H1 (cell line): Measurements from ENCODE around the gene RPL31. TPM values are rescaled to one million over a fixed set of nuclear protein-coding genes. Genes with fewer than 3 reads are reported as not detected.

Experiments used
- CTCF ChIA-PET: fragments of 300-600 bp; sonication (Branson Sonifier 250); formaldehyde crosslinking; loops from one replicate; lab custom pipeline; 2021; ENCODE audit not compliant: partially characterized antibody; lab: Charles Lee
- POLR2A ChIA-PET: fragments of 300-600 bp; sonication (Branson Sonifier 250); formaldehyde crosslinking; loops from one replicate; lab custom pipeline; 2021; ENCODE audit warnings: inconsistent platforms; ENCODE audit not compliant: partially characterized antibody; lab: Charles Lee
- DNase-seq, 2 experiments: peaks; one replicate each; pipeline versions ENCODE4 v3.0.0 to v3.0.0-alpha.2; 2010 to 2022; ENCODE audit warnings: low spot score in 2 of 2, low read depth in 1 of 2, mixed read lengths in 1 of 2
- FAIRE-seq: peaks from 2 replicates; lab custom pipeline; 2011; peaks lifted over from hg19 to GRCh38; lab: Jason Lieb, UNC
- H2AFZ ChIP-seq: 2 replicates; pipeline ENCODE4 v1.8.1; 2012; ENCODE audit warnings: low read length, inconsistent platforms
- H2AK5ac ChIP-seq: 2 replicates; pipeline ENCODE4 v1.6.1; 2013; ENCODE audit warnings: low read depth, low read length
- H2BK120ac ChIP-seq: replicated peaks from 2 replicates; pipeline ENCODE3; 2013; ENCODE audit warnings: low read depth, low read length, inconsistent platforms
- H2BK12ac ChIP-seq: 2 replicates; pipeline ENCODE4 v1.6.1; 2013; ENCODE audit warnings: low read depth, low read length
- H2BK15ac ChIP-seq: 2 replicates; pipeline ENCODE4 v1.6.1; 2013; ENCODE audit warnings: low read length
- H2BK20ac ChIP-seq: 2 replicates; pipeline ENCODE4 v1.6.1; 2013; ENCODE audit warnings: low read length
- H2BK5ac ChIP-seq: 2 replicates; pipeline ENCODE4 v1.6.1; 2013; ENCODE audit warnings: low read depth, low read length
- H3K14ac ChIP-seq: 2 replicates; pipeline ENCODE4 v1.6.1; 2013; ENCODE audit warnings: inconsistent platforms; ENCODE audit not compliant: insufficient read length
- H3K18ac ChIP-seq: 2 replicates; pipeline ENCODE4 v1.6.1; 2013; ENCODE audit warnings: low read length; ENCODE audit errors: extremely low read depth
- H3K23ac ChIP-seq: 2 replicates; pipeline ENCODE4 v1.6.1; 2013; ENCODE audit warnings: inconsistent platforms; ENCODE audit not compliant: insufficient read length
- H3K23me2 ChIP-seq: 2 replicates; pipeline ENCODE4 v1.6.1; 2013; ENCODE audit warnings: low read depth, low read length
- H3K27ac ChIP-seq: 2 replicates; pipeline ENCODE4 v1.6.1; 2011; ENCODE audit warnings: low read depth, low read length, inconsistent platforms
- H3K27me3 ChIP-seq, 4 experiments: replicated peaks in 1 of 4; 1 replicate in 1 of 4; 2 replicates in 3 of 4; pipeline versions ENCODE4 v1.6.1 to v1.8.1; 2011 to 2013; ENCODE audit warnings: low read length in 3 of 4, mild to moderate bottlenecking in 3 of 4, inconsistent platforms in 2 of 4, mixed read lengths in 2 of 4, moderate library complexity in 1 of 4; ENCODE audit not compliant: control insufficient read depth in 3 of 4, insufficient read depth in 3 of 4; ENCODE audit errors: extremely low read depth in 1 of 4
- H3K36me3 ChIP-seq, 4 experiments: 2 replicates each; pipeline versions ENCODE4 v1.6.1 to v1.8.1; 2011 to 2013; ENCODE audit warnings: mild to moderate bottlenecking in 4 of 4, low read length in 3 of 4, moderate library complexity in 2 of 4, control low read depth in 1 of 4, inconsistent platforms in 1 of 4; ENCODE audit not compliant: insufficient read depth in 4 of 4, control insufficient read depth in 2 of 4
- H3K4ac ChIP-seq: replicated peaks from 2 replicates; pipeline ENCODE3; 2013; ENCODE audit warnings: low read length, low read depth, mixed read lengths, inconsistent platforms; ENCODE audit not compliant: insufficient read length
- H3K4me1 ChIP-seq, 4 experiments: replicated peaks in 1 of 4; 1 replicate in 1 of 4; 2 replicates in 3 of 4; pipeline versions ENCODE4 v1.6.1 to v1.8.1; 2011 to 2013; ENCODE audit warnings: low read length in 3 of 4, inconsistent platforms in 2 of 4, mixed read lengths in 1 of 4; ENCODE audit not compliant: insufficient read depth in 4 of 4, control insufficient read depth in 3 of 4
- H3K4me2 ChIP-seq, 2 experiments: 2 replicates each; pipeline versions ENCODE4 v1.6.1 to v1.8.1; 2011 to 2013; ENCODE audit warnings: low read depth in 2 of 2, low read length in 2 of 2, control low read depth in 1 of 2, inconsistent platforms in 1 of 2, mild to moderate bottlenecking in 1 of 2; ENCODE audit not compliant: insufficient read depth in 1 of 2
- H3K4me3 ChIP-seq, 4 experiments: fragments of 200-600, 300-600 bp in 1 of 4; sonication (generic), shearing (Covaris generic), sonication (Bioruptor Twin) in 1 of 4; 2 replicates each; pipeline versions ENCODE4 v1.5.1 to v1.8.1; 2011 to 2016; ENCODE audit warnings: low read length in 4 of 4, low read depth in 3 of 4, control low read depth in 2 of 4, inconsistent platforms in 2 of 4, mild to moderate bottlenecking in 2 of 4, mixed read lengths in 1 of 4, moderate library complexity in 1 of 4; ENCODE audit not compliant: insufficient read depth in 2 of 4; ENCODE audit errors: extremely low read depth in 1 of 4
- H3K56ac ChIP-seq: replicated peaks from 2 replicates; pipeline ENCODE3; 2013; ENCODE audit warnings: low read depth, mild to moderate bottlenecking, mixed read lengths, low read length, inconsistent platforms; ENCODE audit not compliant: insufficient read length
- H3K79me1 ChIP-seq: 2 replicates; pipeline ENCODE4 v1.6.1; 2013; ENCODE audit warnings: low read depth, low read length, control low read depth
- H3K79me2 ChIP-seq, 2 experiments: 2 replicates each; pipeline versions ENCODE4 v1.6.1 to v1.8.1; 2012 to 2013; ENCODE audit warnings: low read length in 2 of 2, mild to moderate bottlenecking in 2 of 2, inconsistent platforms in 1 of 2; ENCODE audit not compliant: insufficient read depth in 2 of 2, control insufficient read depth in 1 of 2
- H3K9ac ChIP-seq, 4 experiments: replicated peaks in 1 of 4; 1 replicate in 1 of 4; 2 replicates in 3 of 4; pipeline versions ENCODE4 v1.6.1 to v1.8.1; 2011 to 2013; ENCODE audit warnings: low read depth in 3 of 4, low read length in 3 of 4, control low read depth in 2 of 4, mild to moderate bottlenecking in 2 of 4, moderate library complexity in 2 of 4, inconsistent platforms in 1 of 4; ENCODE audit errors: extremely low read depth in 1 of 4
- H3K9me3 ChIP-seq, 2 experiments: 2 replicates each; pipeline versions ENCODE4 v1.6.1 to v1.8.1; 2012 to 2013; ENCODE audit warnings: mild to moderate bottlenecking in 2 of 2, moderate library complexity in 2 of 2, control low read depth in 1 of 2, inconsistent platforms in 1 of 2, low read depth in 1 of 2, low read length in 1 of 2, mixed read lengths in 1 of 2; ENCODE audit not compliant: insufficient read depth in 2 of 2
- H4K20me1 ChIP-seq, 2 experiments: replicated peaks in 1 of 2; 2 replicates each; pipeline versions ENCODE3 to v1.8.1; 2011 to 2013; ENCODE audit warnings: inconsistent platforms in 2 of 2, low read length in 2 of 2, mild to moderate bottlenecking in 1 of 2; ENCODE audit not compliant: insufficient read depth in 2 of 2, control insufficient read depth in 1 of 2
- H4K5ac ChIP-seq: 2 replicates; pipeline ENCODE4 v1.6.1; 2013; ENCODE audit warnings: low read length, low read depth, mixed read lengths, inconsistent platforms; ENCODE audit not compliant: insufficient read length
- H4K8ac ChIP-seq: 2 replicates; pipeline ENCODE4 v1.8.0; 2013; ENCODE audit warnings: mild to moderate bottlenecking, moderate library complexity, low read length, inconsistent platforms; ENCODE audit not compliant: insufficient read depth; ENCODE audit errors: extremely low read depth
- H4K91ac ChIP-seq: replicated peaks from 2 replicates; pipeline ENCODE3; 2013; ENCODE audit warnings: low read length, mixed read lengths, inconsistent platforms; ENCODE audit not compliant: insufficient read length
- ASH2L ChIP-seq: fragments of 200-600, 300-600 bp; sonication (generic); IDR thresholded peaks from one replicate; pipeline ENCODE4 v1.7.1; 2017; ENCODE audit warnings: low read length
- BACH1 ChIP-seq: IDR thresholded peaks from 2 replicates; pipeline ENCODE4 v1.6.1; 2012; ENCODE audit warnings: low read length, improper control_type of control experiment
- CREB1 ChIP-seq: IDR thresholded peaks from 2 replicates; pipeline ENCODE4 v1.6.1; 2012; ENCODE audit warnings: inconsistent platforms
- EZH2 ChIP-seq: fragments of 200-600 bp; sonication (generic); IDR thresholded peaks from 2 replicates; pipeline ENCODE4 v1.7.1; 2012; ENCODE audit warnings: low read depth, mild to moderate bottlenecking, moderate library complexity, low read length, inconsistent platforms; ENCODE audit not compliant: severe bottlenecking
- HDAC6 ChIP-seq: IDR thresholded peaks from one replicate; pipeline ENCODE4 v1.7.1; 2012; ENCODE audit warnings: low read depth, mild to moderate bottlenecking, inconsistent platforms, low read length, moderate library complexity
- JUND ChIP-seq: IDR thresholded peaks from 2 replicates; pipeline ENCODE4 v1.6.1; 2011; ENCODE audit warnings: mild to moderate bottlenecking, improper control_type of control experiment, low read length
- KDM5A ChIP-seq: fragments of 200-600 bp; IDR thresholded peaks from 2 replicates; pipeline ENCODE4 v1.7.1; 2012; ENCODE audit warnings: mild to moderate bottlenecking, low read length, inconsistent platforms, mixed read lengths
- MAFK ChIP-seq: IDR thresholded peaks from 2 replicates; pipeline ENCODE4 v1.6.1; 2012; ENCODE audit warnings: low read depth, mild to moderate bottlenecking, improper control_type of control experiment, low read length
- MAX ChIP-seq: IDR thresholded peaks from 2 replicates; pipeline ENCODE4 v1.6.1; 2012; ENCODE audit warnings: inconsistent platforms
- NRF1 ChIP-seq: IDR thresholded peaks from 2 replicates; pipeline ENCODE4 v1.6.1; 2011; ENCODE audit warnings: mild to moderate bottlenecking, low read depth, low read length, improper control_type of control experiment
- RFX5 ChIP-seq: IDR thresholded peaks from 2 replicates; pipeline ENCODE4 v1.6.1; 2011; ENCODE audit warnings: low read depth, low read length, improper control_type of control experiment, borderline replicate concordance
- SIN3A ChIP-seq, 2 experiments: IDR thresholded peaks in 1 of 2; conservative IDR thresholded peaks in 1 of 2; 2 replicates each; pipeline ENCODE4 v1.6.1; 2011 to 2012; ENCODE audit warnings: low read length in 2 of 2, improper control_type of control experiment in 1 of 2, low read depth in 1 of 2, mild to moderate bottlenecking in 1 of 2
- SP4 ChIP-seq: IDR thresholded peaks from 2 replicates; pipeline ENCODE4 v1.6.1; 2012; ENCODE audit warnings: low read length, inconsistent platforms
- TAF7 ChIP-seq: optimal IDR thresholded peaks from 2 replicates; pipeline ENCODE3; 2011; ENCODE audit warnings: low read depth, mild to moderate bottlenecking, inconsistent platforms, low read length, moderate library complexity, borderline replicate concordance
- WGBS, 2 experiments: shearing (Covaris generic) in 1 of 2; methylation state at CpG; one replicate each; pipeline versions ENCODE4 v1.1.6 to v1.1.7; 2013 to 2015; ENCODE audit warnings: low lambda C conversion rate in 2 of 2, mixed read lengths in 2 of 2, inconsistent platforms in 1 of 2, low coverage in 1 of 2, missing lambda C conversion rate in 1 of 2; ENCODE audit not compliant: insufficient replicate concordance in 2 of 2, insufficient coverage in 1 of 2, insufficient read length in 1 of 2; ENCODE audit errors: extremely low coverage in 1 of 2, missing lambda C conversion rate in 1 of 2; 5-methylcytosine and 5-hydroxymethylcytosine counted together
- polyA plus RNA-seq, 7 experiments: library from polyadenylated mRNA; depleted of rRNA in 3 of 7; stranded (reverse) in 5 of 7; unstranded in 2 of 7; fragments of >200 nt in 5 of 7; fragments of 200-250 nt in 2 of 7; gene quantifications; 1 replicate in 5 of 7; 2 replicates in 1 of 7; 4 replicates in 1 of 7; pipeline versions ENCODE4 v1.2.1 to v1.2.3, GENCODE V29; 2011 to 2013; ENCODE audit warnings: missing spikeins in 2 of 7, mixed read lengths in 2 of 7
- total RNA-seq: library from RNA; stranded (reverse); fragmentation: NEBNext Ultra II Directional; extraction: Animal tissue kit (Norgen Biotek cat#: 25700); gene quantifications from 2 replicates; pipeline ENCODE4 v1.2.1, GENCODE V29; 2021

Gene RPL31
- total and polyA plus RNA-seq, 2 of the 8 experiments (the other 6 are each of a cell fraction or from before 2014, with no cell fraction given), result 1,463 to 1,722 TPM

GRCh38 chr2:101053117-101053516 is 51.0 kb downstream of the RPL31 start:
- Histone ChIP-seq H2BK20ac (no peak overlapping the region), H3K27me3 (no peaks in the 10 kb centered on the region), H3K18ac (no peak overlapping the region), H3K56ac (no peak overlapping the region), H3K4me3 (no peak overlapping the region), H3K23me2 (no peaks in the 10 kb centered on the region), H3K9me3 (no peaks in the 10 kb centered on the region), H3K27ac (no peak overlapping the region), H3K36me3 (peaks cover 0 to 8% (median 3%) of the 10 kb centered on the region in 4 experiments; a peak in 4 of 8 replicates), H2AFZ (no peak overlapping the region), H4K91ac (no peak overlapping the region), H3K23ac (no peak overlapping the region), H4K8ac (no peak overlapping the region), H2BK5ac (no peak overlapping the region), H3K79me1 (no peaks in the 10 kb centered on the region), H4K5ac (no peak overlapping the region), H3K4ac (no peak overlapping the region), H3K14ac (no peak overlapping the region), H2AK5ac (no peak overlapping the region), H4K20me1 (peaks cover 0 to 3% of the 10 kb centered on the region in 2 experiments), H2BK15ac (no peak overlapping the region), H3K4me1 (no peaks in the 10 kb centered on the region), H3K4me2 (no peak overlapping the region), H3K9ac (no peak overlapping the region), H3K79me2 (no peaks in the 10 kb centered on the region), H2BK12ac (no peak overlapping the region), H2BK120ac (no peak overlapping the region)
- no peak for DNase-seq
- 87% methylated on average over 3 of the region's 3 CpGs; no CpG with 5 or more reads in 1 of the 2 experiments for WGBS, 2 experiments
- ChIA-PET CTCF (no interaction called here), POLR2A (no interaction called here)
- no peak for FAIRE-seq
- TF ChIP-seq BACH1, result no peak
- TF ChIP-seq TAF7, result no peak
- TF ChIP-seq EZH2, result no peak
- TF ChIP-seq SP4, result no peak
- TF ChIP-seq RFX5, result no peak
- TF ChIP-seq NRF1, result no peak
- TF ChIP-seq JUND, result no peak
- TF ChIP-seq KDM5A, result no peak
- no peak for TF ChIP-seq MAFK
- TF ChIP-seq SIN3A (conservative IDR thresholded peaks at IDR 0.05 in 1 of 2, IDR thresholded peaks at IDR 0.05 in 1 of 2; ENCODE audit: low read depth in 1 of 2, low read length in 2 of 2), result no peak
- TF ChIP-seq HDAC6, result no peak
- no peak for TF ChIP-seq MAX
- TF ChIP-seq CREB1, result no peak
- no peak for TF ChIP-seq ASH2L
